ENCODE results near the gene SMAP1.

SMAP1 gene

GRCh38 chr6:70849348-70850069 is 181.8 kb downstream of the SMAP1 start:
- no peak for DNase-seq (ENCODE audit: low read depth)
- in situ Hi-C loops (cut with HindIII; ENCODE audit: low sequenced_read_pairs): no loop called here
- TF ChIP-seq, protein P1, sequence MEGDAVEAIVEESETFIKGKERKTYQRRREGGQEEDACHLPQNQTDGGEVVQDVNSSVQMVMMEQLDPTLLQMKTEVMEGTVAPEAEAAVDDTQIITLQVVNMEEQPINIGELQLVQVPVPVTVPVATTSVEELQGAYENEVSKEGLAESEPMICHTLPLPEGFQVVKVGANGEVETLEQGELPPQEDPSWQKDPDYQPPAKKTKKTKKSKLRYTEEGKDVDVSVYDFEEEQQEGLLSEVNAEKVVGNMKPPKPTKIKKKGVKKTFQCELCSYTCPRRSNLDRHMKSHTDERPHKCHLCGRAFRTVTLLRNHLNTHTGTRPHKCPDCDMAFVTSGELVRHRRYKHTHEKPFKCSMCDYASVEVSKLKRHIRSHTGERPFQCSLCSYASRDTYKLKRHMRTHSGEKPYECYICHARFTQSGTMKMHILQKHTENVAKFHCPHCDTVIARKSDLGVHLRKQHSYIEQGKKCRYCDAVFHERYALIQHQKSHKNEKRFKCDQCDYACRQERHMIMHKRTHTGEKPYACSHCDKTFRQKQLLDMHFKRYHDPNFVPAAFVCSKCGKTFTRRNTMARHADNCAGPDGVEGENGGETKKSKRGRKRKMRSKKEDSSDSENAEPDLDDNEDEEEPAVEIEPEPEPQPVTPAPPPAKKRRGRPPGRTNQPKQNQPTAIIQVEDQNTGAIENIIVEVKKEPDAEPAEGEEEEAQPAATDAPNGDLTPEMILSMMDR (IDR thresholded peaks at IDR 0.05; ENCODE audit: low read depth, low read length, missing control alignments): no peak
- H3K4me3 ChIP-seq (ENCODE audit: low read depth, low read length): no peak overlapping the region

- TF ChIP-seq, protein P1 (IDR thresholded peaks at IDR 0.05; ENCODE audit: low read depth, low read length, missing control alignments): no peak
- in situ Hi-C loops (cut with HindIII; ENCODE audit: low sequenced_read_pairs): no loop called here
- no peak for DNase-seq (ENCODE audit: low read depth)
- H3K4me3 ChIP-seq (ENCODE audit: low read depth, low read length): no peak overlapping the region
Observed at GRCh38 chr6:70852667-70853246, 185.1 kb downstream of the SMAP1 start.

DNA sequence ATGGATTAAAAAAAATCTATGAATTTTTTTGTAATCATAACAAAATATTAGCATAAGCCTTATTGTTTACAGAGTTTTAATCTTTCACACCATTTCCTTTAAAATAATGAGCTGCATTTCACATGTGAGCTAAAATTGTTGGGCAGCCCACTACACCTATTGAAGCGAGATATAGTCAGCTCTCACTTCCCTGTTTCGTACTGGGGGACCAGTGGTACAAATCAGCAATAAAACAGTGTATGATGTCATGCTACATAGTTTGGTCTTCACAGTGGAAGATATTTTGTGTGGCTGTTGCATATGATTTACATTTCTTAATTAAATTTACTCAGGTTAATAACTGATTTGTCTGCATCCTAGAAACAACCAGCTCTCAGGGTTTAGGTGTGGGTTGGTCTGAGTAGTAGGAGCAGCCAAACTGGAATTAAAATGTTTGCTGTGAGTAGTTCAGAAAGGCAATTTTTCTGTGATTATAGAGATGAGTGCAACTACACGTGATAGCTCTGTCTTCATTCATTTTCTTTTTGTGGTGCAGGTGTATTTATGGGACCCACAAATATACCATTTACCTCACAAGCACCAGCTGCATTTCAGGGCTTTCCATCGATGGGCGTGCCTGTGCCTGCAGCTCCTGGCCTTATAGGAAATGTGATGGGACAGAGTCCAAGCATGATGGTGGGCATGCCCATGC is 189.8 kb downstream of the SMAP1 start:
- TF ChIP-seq, protein P1 (IDR thresholded peaks at IDR 0.05; ENCODE audit: low read depth, low read length, missing control alignments): no peak
- in situ Hi-C loops (cut with HindIII; ENCODE audit: low sequenced_read_pairs): no loop called here
- DNase-seq (ENCODE audit: low read depth): no peak
- H3K4me3 ChIP-seq (ENCODE audit: low read depth, low read length): no peak overlapping the region

DNA sequence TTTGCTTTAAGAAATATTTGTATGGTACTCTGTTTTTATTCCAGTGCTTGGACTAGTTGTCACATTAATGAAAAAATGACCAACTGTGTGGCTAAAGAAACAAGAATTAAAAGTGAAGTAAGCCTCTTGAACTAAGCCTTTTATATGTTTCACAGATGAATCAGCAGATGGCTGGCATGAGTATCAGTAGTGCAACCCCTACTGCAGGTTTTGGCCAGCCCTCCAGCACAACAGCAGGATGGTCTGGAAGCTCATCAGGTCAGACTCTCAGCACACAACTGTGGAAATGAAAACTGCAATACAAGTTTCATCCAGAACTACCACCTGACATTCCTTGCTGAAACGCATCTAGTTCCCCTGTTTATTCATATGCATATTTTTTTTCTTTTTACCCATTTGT is 192.4 kb downstream of the SMAP1 start:
- in situ Hi-C loops (cut with HindIII; ENCODE audit: low sequenced_read_pairs): no loop called here
- TF ChIP-seq, protein P1 (IDR thresholded peaks at IDR 0.05; ENCODE audit: low read depth, low read length, missing control alignments): no peak
- no peak overlapping the region for H3K4me3 ChIP-seq (ENCODE audit: low read depth, low read length)
- no peak for DNase-seq (ENCODE audit: low read depth)

DNA sequence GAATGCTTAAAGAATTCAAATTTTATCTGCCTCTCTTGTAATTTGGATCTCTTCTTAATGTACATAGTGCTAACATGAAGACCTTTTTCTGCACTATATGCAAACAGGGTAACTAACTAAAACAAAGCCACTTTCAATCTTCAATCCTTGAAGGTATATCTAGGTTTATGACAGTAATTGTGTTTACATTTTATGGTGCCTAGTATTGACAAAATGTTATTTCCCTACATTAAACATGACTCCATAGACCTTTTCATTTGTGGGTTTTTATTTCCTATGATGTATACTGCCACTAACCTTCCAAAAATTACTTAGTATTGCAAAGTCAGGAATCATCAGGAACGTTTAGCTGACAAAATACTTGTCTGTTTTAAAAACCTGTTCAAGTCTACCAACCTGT is 193.2 kb downstream of the SMAP1 start:
- in situ Hi-C loops (cut with HindIII; ENCODE audit: low sequenced_read_pairs): no loop called here
- TF ChIP-seq, protein P1 (IDR thresholded peaks at IDR 0.05; ENCODE audit: low read depth, low read length, missing control alignments): no peak
- no peak for DNase-seq (ENCODE audit: low read depth)
- H3K4me3 ChIP-seq (ENCODE audit: low read depth, low read length): no peak overlapping the region

DNA sequence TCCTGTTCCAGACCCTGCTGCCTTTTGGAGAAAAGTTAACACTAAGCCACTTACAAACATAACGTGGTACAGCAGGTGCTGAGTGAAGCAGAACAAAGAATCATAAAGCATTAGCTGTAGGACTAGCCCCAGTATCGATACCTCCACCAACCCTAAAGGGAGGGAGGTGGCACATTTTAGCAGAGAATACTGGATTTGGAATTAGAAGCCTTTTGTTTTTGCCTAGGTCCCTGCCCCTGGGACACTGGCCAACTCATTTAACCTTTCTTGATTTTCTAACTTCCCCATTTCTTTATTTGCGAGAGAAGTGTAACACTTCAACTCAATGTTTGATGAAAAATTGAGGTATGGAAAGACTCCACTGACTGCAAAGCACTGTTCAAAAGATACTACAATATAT is 195.7 kb downstream of the SMAP1 start:
- DNase-seq (ENCODE audit: low read depth): no peak
- TF ChIP-seq, protein P1 (IDR thresholded peaks at IDR 0.05; ENCODE audit: low read depth, low read length, missing control alignments): no peak
- H3K4me3 ChIP-seq (ENCODE audit: low read depth, low read length): no peak overlapping the region
- in situ Hi-C loops (cut with HindIII; ENCODE audit: low sequenced_read_pairs): no loop called here
